Measurements from ENCODE around the gene NENF.

GRCh38 chr1:212431644-212432043 is 1.1 kb upstream of the NENF start:
- TF ChIP-seq, protein P1, sequence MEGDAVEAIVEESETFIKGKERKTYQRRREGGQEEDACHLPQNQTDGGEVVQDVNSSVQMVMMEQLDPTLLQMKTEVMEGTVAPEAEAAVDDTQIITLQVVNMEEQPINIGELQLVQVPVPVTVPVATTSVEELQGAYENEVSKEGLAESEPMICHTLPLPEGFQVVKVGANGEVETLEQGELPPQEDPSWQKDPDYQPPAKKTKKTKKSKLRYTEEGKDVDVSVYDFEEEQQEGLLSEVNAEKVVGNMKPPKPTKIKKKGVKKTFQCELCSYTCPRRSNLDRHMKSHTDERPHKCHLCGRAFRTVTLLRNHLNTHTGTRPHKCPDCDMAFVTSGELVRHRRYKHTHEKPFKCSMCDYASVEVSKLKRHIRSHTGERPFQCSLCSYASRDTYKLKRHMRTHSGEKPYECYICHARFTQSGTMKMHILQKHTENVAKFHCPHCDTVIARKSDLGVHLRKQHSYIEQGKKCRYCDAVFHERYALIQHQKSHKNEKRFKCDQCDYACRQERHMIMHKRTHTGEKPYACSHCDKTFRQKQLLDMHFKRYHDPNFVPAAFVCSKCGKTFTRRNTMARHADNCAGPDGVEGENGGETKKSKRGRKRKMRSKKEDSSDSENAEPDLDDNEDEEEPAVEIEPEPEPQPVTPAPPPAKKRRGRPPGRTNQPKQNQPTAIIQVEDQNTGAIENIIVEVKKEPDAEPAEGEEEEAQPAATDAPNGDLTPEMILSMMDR (IDR thresholded peaks at IDR 0.05), result no peak
- no peak for TF ChIP-seq EZH2 (IDR thresholded peaks at IDR 0.05; ENCODE audit: borderline replicate concordance, insufficient read depth, low read depth, low read length, poor library complexity, severe bottlenecking)
